Erythroblast (primary cell): Measurements from ENCODE around the gene SPATA46.
"Not testable (repeated sequence)": the region's sequence is repeated elsewhere in the genome, so short reads cannot be mapped to it uniquely, and the experiment has no call there.

Source experiments
- DNase-seq, 2 experiments: peaks; one replicate each; lab custom pipeline; 2025; lab: John Stamatoyannopoulos, UW
- GATA1 ChIP-seq: IDR thresholded peaks from 2 replicates; pipeline ENCODE4 v1.6.1; 2011; ENCODE audit warnings: low read depth, mild to moderate bottlenecking, control low read depth, low read length, moderate library complexity
- POLR2A ChIP-seq: IDR thresholded peaks from 2 replicates; pipeline ENCODE4 v1.6.1; 2011; ENCODE audit warnings: mild to moderate bottlenecking, low read length

SPATA46 gene

GRCh38 chr1:162366149-162366548, 10.5 kb downstream of the SPATA46 start:
- TF ChIP-seq GATA1 = no peak
- no peak for TF ChIP-seq POLR2A
- no peak for DNase-seq

GRCh38 chr1:162365284-162366020, 11.2 kb downstream of the SPATA46 start:
- no peak for DNase-seq
- TF ChIP-seq POLR2A (no peak), GATA1 (no peak)

- TF ChIP-seq GATA1 (no peak), POLR2A (no peak)
- DNase-seq = no peak
Observed at GRCh38 chr1:162364498-162364897, 12.2 kb downstream of the SPATA46 start.

GRCh38 chr1:162363823-162364222, 12.8 kb downstream of the SPATA46 start:
- no peak for TF ChIP-seq POLR2A
- no peak for TF ChIP-seq GATA1
- DNase-seq = no peak

- TF ChIP-seq GATA1 = no peak
- TF ChIP-seq POLR2A = no peak
Observed at GRCh38 chr1:162361349-162361748, 15.3 kb downstream of the SPATA46 start.

GRCh38 chr1:162360874-162361260, 15.8 kb downstream of the SPATA46 start:
- no peak for TF ChIP-seq POLR2A
- no peak for TF ChIP-seq GATA1
- no peak for DNase-seq

More at GRCh38 chr1:162361349-162361748, 15.3 kb downstream of the SPATA46 start:
- no peak for DNase-seq

GRCh38 chr1:162360237-162360873, 16.3 kb downstream of the SPATA46 start:
- no peak for TF ChIP-seq POLR2A
- no peak for TF ChIP-seq GATA1
- no peak for DNase-seq

- TF ChIP-seq POLR2A (no peak), GATA1 (no peak)
- no peak for DNase-seq
Observed at GRCh38 chr1:162359523-162360236, 17.0 kb downstream of the SPATA46 start.

- TF ChIP-seq POLR2A (no peak), GATA1 (no peak)
Observed at GRCh38 chr1:162358928-162359327, 17.7 kb downstream of the SPATA46 start.

GRCh38 chr1:162357681-162358266, 18.9 kb downstream of the SPATA46 start:
- TF ChIP-seq GATA1 (no peak), POLR2A (no peak)
- peak; percentile 68 to 69 for DNase-seq

More at GRCh38 chr1:162358928-162359327, 17.7 kb downstream of the SPATA46 start:
- no peak for DNase-seq

GRCh38 chr1:162353702-162354101, 23.0 kb downstream of the SPATA46 start:
- DNase-seq = peak; percentile 12 to 25
- TF ChIP-seq POLR2A (no peak), GATA1 (no peak)

GRCh38 chr1:162353078-162353477, 23.6 kb downstream of the SPATA46 start:
- TF ChIP-seq POLR2A (no peak), GATA1 (no peak)
- DNase-seq = peak; percentile 34 to 49

GRCh38 chr1:162351874-162352273, 24.8 kb downstream of the SPATA46 start:
- DNase-seq = not testable (repeated sequence)

GRCh38 chr1:162351246-162351842, 25.3 kb downstream of the SPATA46 start:
- peak; percentile 45 to 71 for DNase-seq
- TF ChIP-seq POLR2A (no peak), GATA1 (no peak)
